Dermis blood vessel endothelial cell (primary cell): ENCODE results near the gene TRIM34. TPM values are rescaled to one million over a fixed set of nuclear protein-coding genes. Genes with fewer than 3 reads are reported as not detected.
"Not testable (repeated sequence)": the region's sequence is repeated elsewhere in the genome, so short reads cannot be mapped to it uniquely, and the experiment has no call there.

Source experiments
- DNase-seq: peaks from one replicate; pipeline ENCODE4 v3.0.0; 2010
- total RNA-seq: library from RNA; depleted of rRNA; stranded (reverse); fragments of >200 nt; gene quantifications from 2 replicates; pipeline ENCODE4 v1.2.3, GENCODE V29; 2014

TRIM34 gene
- total RNA-seq, result 16.3 and 17.0 TPM in 2 replicates

GRCh38 chr11:5624489-5625279 lies at the start of gene TRIM34:
TRIM34 (plus strand) TSS chr11:5625001; CDS start chr11:5632332, 7,331 bp downstream.
- DNase-seq, result peak; percentile 82

GRCh38 chr11:5575152-5575551 lies 49.6 kb upstream of the TRIM34 start:
- no peak for DNase-seq

- no peak for DNase-seq
Measured at GRCh38 chr11:5577101-5577500, 47.7 kb upstream of the TRIM34 start.

GRCh38 chr11:5580577-5580976 lies 44.2 kb upstream of the TRIM34 start, which contains the start of gene OR52B6:
OR52B6 (plus strand) TSS chr11:5580877; CDS start chr11:5580877, 0 bp downstream.
- no peak for DNase-seq

GRCh38 chr11:5581014-5581413 lies 43.8 kb upstream of the TRIM34 start:
- no peak for DNase-seq

GRCh38 chr11:5584458-5584857 lies 40.3 kb upstream of the TRIM34 start:
- DNase-seq, result not testable (repeated sequence)

- DNase-seq, result not testable (repeated sequence)
Measured at GRCh38 chr11:5589906-5590305, 34.9 kb upstream of the TRIM34 start.

GRCh38 chr11:5591613-5592012 lies 33.2 kb upstream of the TRIM34 start:
- DNase-seq, result no peak

GRCh38 chr11:5592615-5593014 lies 32.2 kb upstream of the TRIM34 start:
- no peak for DNase-seq

GRCh38 chr11:5593146-5593545 lies 31.7 kb upstream of the TRIM34 start:
- DNase-seq, result no peak

- peak; percentile 44 for DNase-seq
Measured at GRCh38 chr11:5596607-5597201, 28.1 kb upstream of the TRIM34 start, which contains the start of gene TRIM6. TRIM6 (plus strand) TSS chr11:5596637; CDS start chr11:5596898, 261 bp downstream.

GRCh38 chr11:5597953-5598352 lies 26.8 kb upstream of the TRIM34 start:
- DNase-seq, result no peak

- peak; percentile 90 for DNase-seq
Measured at GRCh38 chr11:5600374-5600851, 24.4 kb upstream of the TRIM34 start.

GRCh38 chr11:5602791-5603190 lies 22.0 kb upstream of the TRIM34 start:
- not testable (repeated sequence) for DNase-seq

- DNase-seq, result no peak
Measured at GRCh38 chr11:5603326-5603725, 21.5 kb upstream of the TRIM34 start.

GRCh38 chr11:5604896-5605295 lies 19.9 kb upstream of the TRIM34 start:
- DNase-seq, result no peak

- DNase-seq, result peak; percentile 20
Measured at GRCh38 chr11:5605849-5606248, 19.0 kb upstream of the TRIM34 start.

GRCh38 chr11:5608808-5609207 lies 16.0 kb upstream of the TRIM34 start:
- DNase-seq, result no peak

GRCh38 chr11:5610446-5610845 lies 14.4 kb upstream of the TRIM34 start:
- no peak for DNase-seq

GRCh38 chr11:5611627-5612026 lies 13.2 kb upstream of the TRIM34 start:
- no peak for DNase-seq

- DNase-seq, result no peak
Measured at GRCh38 chr11:5618807-5619206, 6.0 kb upstream of the TRIM34 start.

- DNase-seq, result peak; percentile 91
Measured at GRCh38 chr11:5620651-5621521, 3.9 kb upstream of the TRIM34 start.

- DNase-seq, result no peak
Measured at GRCh38 chr11:5621580-5621979, 3.2 kb upstream of the TRIM34 start.
